H7 (cell line): ENCODE results near the gene ADGRB3. TPM values are rescaled to one million over a fixed set of nuclear protein-coding genes. Genes with fewer than 3 reads are reported as not detected.

Experiments used
- DNase-seq: peaks from one replicate; pipeline ENCODE4 v3.0.0; 2012
- H3K27me3 ChIP-seq: 2 replicates; pipeline ENCODE4 v1.6.0; 2011; ENCODE audit warnings: mild to moderate bottlenecking, low read length; ENCODE audit not compliant: control insufficient read depth, insufficient read depth
- H3K36me3 ChIP-seq: replicated peaks from 2 replicates; pipeline ENCODE4 v1.5.1; 2011; ENCODE audit warnings: low read length; ENCODE audit not compliant: control insufficient read depth, insufficient read depth
- H3K4me3 ChIP-seq: 2 replicates; pipeline ENCODE4 v1.5.1; 2011; ENCODE audit warnings: low read depth, mild to moderate bottlenecking, control low read depth, low read length, moderate library complexity; ENCODE audit not compliant: insufficient read depth
- total RNA-seq: library from RNA; depleted of rRNA; stranded (reverse); fragments of >200 nt; shearing (Covaris generic); gene quantifications from 2 replicates; pipeline ENCODE4 v1.2.3, GENCODE V29; 2014

ADGRB3 gene
- total RNA-seq, 1 experiment from 2014 or later, result 0.21 TPM

DNA sequence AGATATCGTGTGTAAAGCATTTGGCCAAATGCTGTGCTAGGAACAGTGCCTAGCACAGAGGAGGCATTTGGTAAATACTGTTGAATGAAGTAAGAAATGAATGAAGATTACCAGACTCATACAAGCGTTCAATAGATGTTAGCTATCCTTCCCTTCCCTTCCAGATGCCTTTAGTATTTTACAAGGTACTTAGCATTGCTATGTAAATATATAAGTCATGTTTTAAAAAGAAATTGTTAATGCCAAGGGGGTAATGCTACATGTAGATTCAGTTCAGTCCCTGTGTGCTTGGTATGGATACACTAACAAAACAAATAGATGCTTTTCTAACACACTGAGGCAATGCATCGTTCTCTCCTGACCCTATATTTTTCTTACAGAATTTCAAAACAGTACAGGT lies 407.2 kb downstream of the ADGRB3 start:
- Histone ChIP-seq H3K36me3 (no peaks in the 10 kb centered on the region), H3K27me3 (no peaks in the 10 kb centered on the region), H3K4me3 (no peak overlapping the region)
- no peak for DNase-seq

DNA sequence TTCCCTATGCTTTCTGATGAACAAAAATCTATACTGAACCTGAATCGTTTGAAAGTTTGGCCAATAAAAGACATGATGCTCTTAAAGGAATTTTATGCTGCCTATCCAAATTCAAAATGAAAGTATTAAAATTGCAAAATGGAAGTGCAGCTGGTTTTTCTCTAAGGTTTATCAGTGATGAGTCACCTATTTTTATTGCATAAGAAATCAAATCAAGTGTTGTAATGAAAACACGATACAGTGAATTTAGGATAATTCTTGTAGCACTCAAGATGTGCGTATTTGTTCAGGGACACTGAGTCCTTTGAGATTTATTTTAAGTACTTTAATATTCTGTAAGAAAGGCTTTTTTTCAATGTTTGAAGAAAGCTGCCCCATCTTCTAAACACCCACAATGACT lies 409.5 kb downstream of the ADGRB3 start:
- DNase-seq, result no peak

DNA sequence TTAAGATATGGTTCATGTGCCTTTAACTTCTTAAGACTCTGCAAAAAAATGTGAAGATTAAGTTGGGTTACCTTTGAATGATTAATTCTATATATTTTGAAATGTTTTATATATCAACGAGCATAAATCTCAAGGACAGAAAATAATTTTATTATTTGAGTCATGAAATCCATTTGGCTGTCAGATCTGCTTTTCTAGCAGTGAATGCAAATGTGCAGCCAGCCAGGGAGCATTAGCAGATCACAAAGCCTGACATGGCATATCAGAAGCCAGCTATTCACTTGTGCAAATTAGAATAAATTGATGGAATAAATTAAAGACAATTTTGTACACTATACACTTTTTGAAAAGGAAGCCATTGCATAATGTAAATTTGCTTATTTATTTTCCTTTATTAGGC lies 424.3 kb downstream of the ADGRB3 start:
- H3K27me3 ChIP-seq, result no peaks in the 10 kb centered on the region
- no peak overlapping the region for H3K4me3 ChIP-seq
- no peak for DNase-seq
- H3K36me3 ChIP-seq, result no peaks in the 10 kb centered on the region

More for the DNA sequence above, 409.5 kb downstream of the ADGRB3 start:
- Histone ChIP-seq H3K36me3 (no peaks in the 10 kb centered on the region), H3K27me3 (no peaks in the 10 kb centered on the region), H3K4me3 (no peak overlapping the region)

DNA sequence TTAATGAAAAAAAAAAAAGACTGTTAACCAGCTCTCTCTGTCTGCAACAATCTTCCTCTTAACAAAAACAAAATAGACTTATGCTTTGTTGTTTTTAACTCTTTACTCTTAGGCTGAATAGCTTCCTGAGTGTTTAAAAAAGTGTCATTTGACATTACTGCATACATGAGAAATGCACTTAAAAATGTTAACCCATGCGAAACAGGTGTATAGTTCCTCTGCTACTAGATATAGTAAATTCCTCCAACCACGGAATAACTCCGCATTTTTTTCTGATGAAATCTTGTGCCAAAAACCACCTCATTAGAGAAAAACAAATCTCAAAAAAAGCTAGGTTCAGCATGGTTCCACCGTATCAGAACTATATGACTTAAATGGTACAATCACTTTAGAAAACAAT lies 426.0 kb downstream of the ADGRB3 start:
- no peaks in the 10 kb centered on the region for H3K36me3 ChIP-seq
- no peaks in the 10 kb centered on the region for H3K27me3 ChIP-seq
- no peak for DNase-seq
- H3K4me3 ChIP-seq, result no peak overlapping the region

DNA sequence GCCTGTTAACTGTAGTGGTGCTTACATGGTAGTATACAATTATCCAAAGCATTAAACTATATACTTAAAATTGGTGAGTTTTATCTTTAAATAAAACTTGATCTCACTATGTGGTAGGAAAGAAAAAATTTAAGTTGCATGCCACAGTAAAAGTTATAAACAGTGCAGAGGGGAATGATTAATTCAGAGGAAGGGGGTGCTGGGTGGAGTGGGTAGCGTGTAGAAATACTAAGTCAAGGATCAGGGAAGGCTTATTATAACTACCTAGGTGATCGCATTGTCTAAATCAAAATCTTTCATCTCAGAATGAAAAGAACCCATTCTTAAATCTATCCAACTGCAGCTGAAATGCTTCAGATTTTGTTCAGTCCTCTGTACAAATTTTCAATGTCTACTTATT lies 428.3 kb downstream of the ADGRB3 start:
- Histone ChIP-seq H3K27me3 (no peaks in the 10 kb centered on the region), H3K4me3 (no peak overlapping the region), H3K36me3 (no peaks in the 10 kb centered on the region)
- DNase-seq, result no peak

DNA sequence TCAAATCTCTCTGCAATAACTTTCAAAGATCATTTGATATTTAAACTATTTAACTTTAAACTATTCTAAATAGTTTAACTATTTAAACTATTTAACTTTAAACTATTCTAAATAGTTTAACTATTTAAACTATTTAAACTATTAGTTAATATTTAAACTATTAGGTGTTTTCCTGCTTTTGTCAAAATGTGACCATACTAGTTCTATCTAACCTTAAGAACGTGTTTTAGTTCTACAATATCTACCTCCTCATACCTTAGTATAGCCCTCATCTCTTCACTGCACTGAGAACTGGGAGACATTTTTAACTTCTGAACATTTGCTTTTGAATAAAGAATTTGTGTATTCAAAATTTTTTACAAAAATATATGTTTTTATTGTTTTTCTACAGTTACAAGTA lies 429.1 kb downstream of the ADGRB3 start:
- Histone ChIP-seq H3K36me3 (no peaks in the 10 kb centered on the region), H3K4me3 (no peak overlapping the region), H3K27me3 (no peaks in the 10 kb centered on the region)
- no peak for DNase-seq

DNA sequence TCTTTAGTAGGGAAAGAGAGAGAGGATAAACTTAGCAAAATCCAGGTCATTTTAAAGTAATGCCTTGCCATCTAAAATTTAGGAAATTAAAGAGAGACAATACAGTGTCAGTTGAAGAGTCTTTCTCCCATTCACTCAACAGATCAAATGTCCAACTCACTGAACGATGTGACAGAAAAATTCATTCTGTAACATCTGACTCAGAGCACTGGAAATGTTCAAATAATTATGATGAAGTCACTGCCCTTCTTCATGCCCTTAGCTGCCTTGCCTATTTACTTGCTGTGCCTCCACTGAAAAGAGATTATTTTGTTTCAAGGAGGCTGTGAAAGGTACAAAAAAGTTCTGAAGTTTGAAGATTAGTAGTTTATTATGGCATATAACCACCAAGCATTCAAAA lies 434.8 kb downstream of the ADGRB3 start:
- H3K4me3 ChIP-seq, result no peak overlapping the region
- no peaks in the 10 kb centered on the region for H3K27me3 ChIP-seq
- no peaks in the 10 kb centered on the region for H3K36me3 ChIP-seq
- DNase-seq, result no peak

DNA sequence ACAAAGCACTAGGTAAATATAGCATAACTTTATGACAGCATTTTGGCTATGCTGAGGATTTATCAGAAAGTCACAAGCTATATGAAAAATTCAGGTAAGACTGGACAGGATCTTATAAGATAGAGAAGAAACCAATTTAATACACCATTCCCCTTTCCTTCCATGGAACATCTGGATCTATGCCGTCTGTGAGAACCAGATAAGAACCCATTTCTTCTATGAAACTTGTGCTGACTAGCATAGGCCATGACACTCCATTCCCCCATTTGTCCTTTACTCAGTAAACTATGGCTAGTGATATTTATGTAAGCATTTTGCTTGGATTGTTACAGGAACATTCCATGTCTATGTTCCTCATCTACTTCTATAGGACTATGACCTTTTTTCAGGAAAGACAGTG lies 437.7 kb downstream of the ADGRB3 start:
- Histone ChIP-seq H3K4me3 (no peak overlapping the region), H3K27me3 (no peaks in the 10 kb centered on the region), H3K36me3 (no peaks in the 10 kb centered on the region)
- no peak for DNase-seq

DNA sequence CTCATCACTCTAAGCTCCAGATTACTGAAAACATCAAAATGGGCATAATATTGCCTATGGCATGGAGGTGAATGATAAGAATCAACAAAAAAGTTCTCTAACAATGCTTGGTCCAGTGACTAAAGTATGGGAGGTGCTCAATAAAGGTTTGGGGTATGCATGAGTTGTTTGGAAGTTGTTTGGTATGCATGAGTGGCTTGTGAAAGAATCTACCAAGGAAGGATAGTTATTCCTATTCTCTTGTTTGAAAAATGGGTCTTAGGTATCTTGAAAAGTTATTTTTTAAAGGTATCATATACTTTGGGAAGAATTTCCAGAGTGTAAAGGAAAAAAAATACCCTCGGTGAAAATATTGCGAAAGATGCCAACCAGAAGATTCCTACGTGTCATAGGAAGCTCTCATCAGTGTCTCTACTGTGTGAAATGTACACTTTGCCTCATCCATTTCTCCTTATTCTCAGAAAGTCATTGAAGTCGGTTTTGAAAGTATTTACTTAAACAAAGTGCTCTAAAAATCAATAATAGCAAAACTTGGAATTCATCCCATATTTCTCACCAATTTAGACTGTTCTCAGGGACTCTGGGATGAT lies 449.8 kb downstream of the ADGRB3 start:
- DNase-seq, result no peak

DNA sequence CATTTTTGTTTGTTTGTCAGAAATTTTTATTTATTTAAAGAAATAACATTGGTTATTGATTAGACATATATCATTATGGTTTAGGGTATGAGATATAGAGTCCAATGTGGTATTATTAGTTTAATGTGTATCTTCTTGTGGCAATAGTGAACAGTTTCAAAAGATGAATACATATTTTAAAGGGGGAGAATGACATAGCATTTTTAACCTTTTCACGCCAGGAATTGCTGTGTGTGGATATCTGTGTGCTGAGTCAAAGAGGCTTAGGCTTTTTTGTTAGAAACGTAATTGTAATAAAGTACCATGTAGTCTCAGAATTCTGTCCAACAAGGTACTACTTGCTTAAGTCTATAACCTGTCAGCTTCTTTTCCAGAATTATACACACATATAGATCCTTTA lies 451.6 kb downstream of the ADGRB3 start:
- H3K4me3 ChIP-seq, result no peak overlapping the region
- no peaks in the 10 kb centered on the region for H3K27me3 ChIP-seq
- H3K36me3 ChIP-seq, result no peaks in the 10 kb centered on the region
- DNase-seq, result no peak

More for the DNA sequence above, 449.8 kb downstream of the ADGRB3 start:
- H3K36me3 ChIP-seq, result no peaks in the 10 kb centered on the region
- no peaks in the 10 kb centered on the region for H3K27me3 ChIP-seq
- H3K4me3 ChIP-seq, result no peak overlapping the region

DNA sequence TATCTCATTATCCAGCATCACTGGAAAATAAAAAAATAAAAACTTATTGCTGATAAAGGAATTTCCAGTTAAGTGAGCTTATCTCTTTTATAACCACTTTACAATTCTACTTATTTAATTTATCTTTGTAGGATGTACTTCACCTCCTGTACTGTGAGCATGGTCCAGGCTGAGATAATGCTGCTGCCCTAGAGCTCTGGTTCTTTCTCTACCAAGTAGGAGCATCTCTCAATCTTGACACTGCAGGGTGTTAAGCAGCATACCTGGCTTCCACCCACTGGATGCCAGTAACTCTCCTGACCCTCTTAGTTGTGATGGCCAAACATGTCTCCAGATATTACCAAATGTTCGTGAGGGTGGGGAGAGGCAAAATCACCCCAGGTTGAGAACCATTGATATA lies 454.5 kb downstream of the ADGRB3 start:
- H3K36me3 ChIP-seq, result no peaks in the 10 kb centered on the region
- DNase-seq, result no peak
- H3K4me3 ChIP-seq, result no peak overlapping the region
- H3K27me3 ChIP-seq, result no peaks in the 10 kb centered on the region

DNA sequence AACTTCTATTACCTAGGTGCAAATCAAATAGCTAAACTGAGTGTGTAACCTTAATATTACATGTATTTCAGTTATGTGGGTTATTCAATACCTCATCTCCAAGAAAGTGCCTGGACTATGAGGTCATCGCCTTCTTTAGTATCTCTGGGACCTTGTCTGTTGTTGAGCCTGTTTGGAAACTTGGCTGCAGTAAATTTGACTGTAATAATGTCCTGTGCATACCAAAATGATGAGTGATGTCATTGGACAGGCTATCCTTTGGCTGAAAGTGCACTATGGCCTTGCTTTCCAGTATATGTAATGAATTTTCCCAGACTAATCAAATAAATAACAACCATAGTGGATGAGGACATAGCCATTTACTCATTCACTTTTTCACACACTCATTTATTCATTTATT lies 455.1 kb downstream of the ADGRB3 start:
- DNase-seq, result no peak
- Histone ChIP-seq H3K4me3 (no peak overlapping the region), H3K27me3 (no peaks in the 10 kb centered on the region), H3K36me3 (no peaks in the 10 kb centered on the region)

DNA sequence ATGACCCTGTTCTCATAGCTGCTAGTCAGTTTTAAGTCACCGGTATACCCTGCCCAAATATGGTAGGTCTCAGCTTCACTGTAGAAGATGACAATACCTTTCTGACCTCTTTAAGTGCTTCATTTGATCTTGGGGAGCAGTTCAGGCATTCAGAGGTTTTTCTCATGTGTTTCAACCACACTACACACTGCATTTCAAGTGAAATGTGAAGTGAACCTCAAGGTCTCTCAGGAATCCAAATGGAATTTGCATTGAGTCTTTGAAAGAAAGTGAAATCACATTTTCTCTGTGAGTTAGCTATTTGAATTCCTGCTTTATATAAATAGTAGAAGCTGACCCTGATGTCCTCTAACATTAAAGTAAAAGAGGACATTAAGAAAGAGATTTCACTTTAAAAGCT lies 461.6 kb downstream of the ADGRB3 start:
- no peaks in the 10 kb centered on the region for H3K36me3 ChIP-seq
- H3K27me3 ChIP-seq, result no peaks in the 10 kb centered on the region
- DNase-seq, result no peak
- H3K4me3 ChIP-seq, result no peak overlapping the region

DNA sequence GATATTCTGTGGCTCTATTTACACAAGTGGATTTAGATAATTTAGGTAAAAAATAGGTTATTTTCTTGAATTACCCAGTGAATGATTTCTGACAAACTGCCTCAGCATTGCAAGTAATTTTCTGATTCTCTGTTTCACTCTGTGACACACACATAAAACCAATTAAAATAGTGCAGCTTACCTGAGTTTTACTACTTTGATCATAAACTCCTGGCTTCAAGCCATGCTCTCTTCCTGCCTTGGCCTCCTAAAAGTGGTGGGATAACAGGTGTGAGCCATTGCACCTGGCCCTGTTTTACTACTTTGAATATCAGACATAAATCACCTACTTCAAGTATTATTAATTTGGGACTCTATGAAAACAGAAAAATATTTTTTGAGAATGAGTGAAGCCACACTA lies 462.9 kb downstream of the ADGRB3 start:
- no peak for DNase-seq
- Histone ChIP-seq H3K36me3 (no peaks in the 10 kb centered on the region), H3K27me3 (no peaks in the 10 kb centered on the region), H3K4me3 (no peak overlapping the region)

DNA sequence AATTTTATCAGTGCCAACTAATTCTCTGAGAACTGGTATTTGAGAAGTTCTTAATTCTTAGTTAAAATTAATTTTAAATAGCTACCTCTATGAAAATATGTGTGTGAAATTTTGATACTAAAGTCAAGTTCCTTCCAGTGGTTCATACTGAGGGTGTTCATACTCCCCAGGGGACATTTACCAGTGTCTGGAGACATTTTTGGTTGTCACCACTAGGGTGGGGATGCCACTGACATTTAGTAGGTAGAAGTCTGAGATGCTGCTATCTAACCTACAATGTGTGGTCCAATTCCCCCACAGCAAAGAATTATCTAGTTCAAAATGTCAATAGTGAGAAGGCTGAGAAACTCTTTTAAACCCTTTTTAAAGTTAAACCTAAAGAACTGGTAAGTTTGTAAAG lies 463.8 kb downstream of the ADGRB3 start:
- Histone ChIP-seq H3K4me3 (no peak overlapping the region), H3K27me3 (no peaks in the 10 kb centered on the region), H3K36me3 (no peaks in the 10 kb centered on the region)
- peak; percentile 6 for DNase-seq

DNA sequence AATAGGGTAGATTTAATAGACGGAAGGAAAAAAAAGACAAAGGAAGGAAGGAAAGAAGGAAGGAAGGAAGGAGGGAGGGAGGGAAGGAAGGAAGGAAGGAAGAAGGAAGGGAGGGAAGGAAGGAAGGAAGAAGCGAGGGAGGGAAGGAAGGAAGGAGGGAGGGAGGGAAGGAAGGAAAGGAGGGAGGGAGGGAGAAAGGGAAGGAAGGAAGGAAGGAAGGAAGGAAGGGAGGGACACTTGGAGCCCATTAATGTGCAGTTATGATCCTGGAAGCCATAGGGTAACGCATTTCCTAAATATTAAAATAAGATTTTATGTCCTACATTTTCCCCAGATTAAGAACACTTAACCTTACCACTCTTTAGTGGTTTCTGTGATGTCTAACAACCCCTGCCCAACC lies 465.7 kb downstream of the ADGRB3 start:
- Histone ChIP-seq H3K36me3 (no peaks in the 10 kb centered on the region), H3K4me3 (no peak overlapping the region), H3K27me3 (no peaks in the 10 kb centered on the region)
- DNase-seq, result no peak
